Frontal cortex (tissue), 4 donors: Measurements from ENCODE around the gene HPCAL4. TPM values are rescaled to one million over a fixed set of nuclear protein-coding genes. Genes with fewer than 3 reads are reported as not detected.

Experiments
- DNase-seq, 2 donors: peaks; one replicate each; pipeline ENCODE4 v3.0.0; 2012; ENCODE audit warnings: low spot score in 2 of 2
- FAIRE-seq: peaks from 2 replicates; lab custom pipeline; 2012; peaks lifted over from hg19 to GRCh38; lab: Jason Lieb, UNC
- total RNA-seq: library from RNA; depleted of rRNA; stranded (reverse); fragments of >200 nt; gene quantifications from one replicate; pipeline ENCODE4 v1.2.3, GENCODE V29; 2014
- donor health status: control.
- donor health status: control.
- donor health status: control.

The HPCAL4 gene
- total RNA-seq, 1 donor from 2014 or later = 75.4 TPM

DNA sequence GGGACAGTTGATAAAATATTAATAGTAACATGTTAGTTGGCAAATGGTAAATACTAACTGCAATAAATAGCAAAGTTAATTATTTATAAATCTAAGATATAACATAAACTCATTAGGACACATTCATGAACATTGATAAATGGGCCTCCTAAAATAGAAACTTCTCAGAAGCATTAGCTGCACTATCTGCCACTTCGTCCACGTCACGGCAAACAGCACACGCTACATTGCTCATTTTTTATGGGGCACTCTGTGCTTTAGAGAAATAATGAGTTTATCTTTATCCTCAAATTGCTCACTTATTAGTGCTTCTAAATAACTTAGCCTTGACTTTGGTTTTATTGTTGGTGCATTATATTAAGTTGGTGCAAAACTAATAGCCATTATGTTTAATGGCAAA is 16.3 kb upstream of the HPCAL4 start:
- FAIRE-seq (no peak), DNase-seq (no peak)

DNA sequence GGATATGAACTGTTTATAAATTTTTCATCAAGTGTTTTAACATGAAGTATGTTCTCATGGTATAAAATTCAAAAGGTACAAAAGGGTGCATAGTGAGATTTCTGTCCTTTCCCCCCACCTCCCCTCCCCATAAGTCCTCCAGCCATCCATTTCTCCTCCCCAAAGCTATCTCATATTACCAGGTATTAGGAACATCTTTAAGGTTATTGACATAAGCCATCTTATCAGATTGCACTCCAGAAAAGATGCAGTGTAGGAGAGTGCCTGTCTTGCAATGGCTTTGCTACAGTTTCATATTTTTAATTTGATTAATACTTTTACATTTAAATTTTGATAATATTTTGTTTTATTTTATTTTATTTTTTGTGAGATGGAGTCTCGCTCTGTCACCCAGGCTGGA is 13.5 kb upstream of the HPCAL4 start:
- no peak for FAIRE-seq
- DNase-seq = no peak

DNA sequence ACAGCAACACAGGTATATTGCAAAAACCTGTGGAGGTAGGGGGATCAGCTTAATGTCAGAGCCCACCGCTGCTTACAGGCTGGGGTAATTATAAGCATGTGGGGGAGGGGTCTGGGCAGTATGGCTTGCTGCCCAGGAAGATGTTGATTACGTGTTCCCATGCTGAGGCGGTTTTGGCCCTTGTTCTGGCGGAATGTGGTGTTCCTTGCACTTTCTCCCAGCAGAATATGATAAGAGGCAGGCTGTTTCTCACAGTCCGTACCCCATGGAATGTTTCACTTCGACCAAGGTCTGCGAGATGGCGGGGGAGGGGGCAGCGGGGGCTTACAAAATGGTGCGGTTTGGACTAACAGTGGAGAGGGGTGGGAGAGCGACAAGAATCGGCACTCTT is 9.8 kb upstream of the HPCAL4 start:
- DNase-seq (no peak), FAIRE-seq (no peak)

DNA sequence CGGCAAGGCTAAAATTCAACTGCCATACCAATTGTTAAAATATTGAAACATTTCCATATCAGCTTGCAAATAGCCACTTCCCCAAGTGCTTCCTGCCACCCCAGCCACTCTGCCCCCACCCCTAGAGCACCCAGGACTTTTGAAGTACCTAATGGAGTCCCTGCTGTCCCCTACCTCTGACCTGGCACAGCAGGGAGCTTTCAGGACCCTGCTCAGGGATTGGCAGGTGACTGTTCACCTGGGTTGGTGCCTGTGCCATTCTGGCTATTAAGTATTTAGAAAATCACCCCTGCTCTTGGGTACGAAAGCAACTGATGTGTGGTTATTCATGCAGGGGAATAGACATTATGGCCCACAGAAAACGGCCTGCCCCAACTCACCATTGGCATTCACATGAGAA is 9.1 kb upstream of the HPCAL4 start:
- no peak for DNase-seq
- FAIRE-seq = no peak

DNA sequence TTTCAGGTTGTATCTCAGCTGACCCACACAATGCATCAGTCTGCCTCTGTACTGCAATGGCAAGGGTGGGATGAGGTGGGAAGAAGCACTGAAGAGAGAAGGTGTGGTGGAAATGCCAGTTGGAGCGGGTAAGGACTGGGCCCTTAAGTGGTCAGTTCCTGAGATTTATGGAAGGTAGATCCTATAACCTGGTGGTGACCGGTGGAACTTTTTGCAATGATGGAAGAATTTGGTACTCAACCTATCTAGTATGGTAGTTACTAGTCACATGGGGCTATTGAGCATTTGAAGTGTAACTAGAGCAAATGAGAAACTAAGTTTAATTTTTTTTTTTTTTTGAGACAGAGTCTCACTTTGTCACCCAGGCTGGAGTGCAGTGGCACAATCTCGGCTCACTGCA is 8.2 kb upstream of the HPCAL4 start:
- no peak for DNase-seq
- no peak for FAIRE-seq

DNA sequence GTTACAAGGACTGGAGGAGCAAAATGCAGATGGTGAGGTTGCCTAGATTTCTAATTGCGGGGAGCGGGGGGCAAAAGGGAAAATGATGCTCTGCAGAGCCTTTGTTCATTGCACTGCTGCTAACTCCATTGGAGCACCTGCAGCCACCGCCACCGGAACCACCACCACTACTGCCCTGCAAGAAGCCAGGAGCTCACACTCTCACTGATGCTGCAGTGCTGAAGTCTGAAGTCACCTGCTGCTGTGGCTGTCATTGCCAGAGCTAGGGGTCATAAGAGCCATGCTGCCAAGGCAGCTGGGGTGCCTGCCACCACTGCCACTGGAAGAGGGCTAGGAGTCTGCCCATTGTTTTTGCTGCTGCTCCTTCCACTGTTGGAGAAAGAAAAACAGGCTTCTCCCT is 7.3 kb upstream of the HPCAL4 start:
- FAIRE-seq (no peak), DNase-seq (no peak)

DNA sequence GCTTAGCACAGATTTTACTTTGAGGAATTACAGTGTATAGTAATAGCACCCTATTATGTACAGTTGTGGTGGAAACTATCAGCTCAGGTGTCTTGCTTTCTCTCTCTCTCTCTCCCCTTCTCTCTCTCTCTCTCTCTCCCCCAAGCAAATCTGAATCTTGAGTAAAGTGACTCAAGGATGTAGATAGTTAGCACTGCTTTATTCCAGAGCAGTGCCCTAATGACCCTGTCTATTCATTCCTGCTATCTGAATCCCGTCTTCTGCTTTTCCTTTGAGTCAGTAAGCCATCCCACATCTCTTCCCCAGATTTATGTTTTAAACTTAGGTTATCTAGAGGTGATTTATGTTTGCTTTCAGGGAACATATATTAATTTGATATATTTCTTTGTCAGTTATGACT is 5.2 kb upstream of the HPCAL4 start:
- FAIRE-seq = no peak
- DNase-seq = no peak

DNA sequence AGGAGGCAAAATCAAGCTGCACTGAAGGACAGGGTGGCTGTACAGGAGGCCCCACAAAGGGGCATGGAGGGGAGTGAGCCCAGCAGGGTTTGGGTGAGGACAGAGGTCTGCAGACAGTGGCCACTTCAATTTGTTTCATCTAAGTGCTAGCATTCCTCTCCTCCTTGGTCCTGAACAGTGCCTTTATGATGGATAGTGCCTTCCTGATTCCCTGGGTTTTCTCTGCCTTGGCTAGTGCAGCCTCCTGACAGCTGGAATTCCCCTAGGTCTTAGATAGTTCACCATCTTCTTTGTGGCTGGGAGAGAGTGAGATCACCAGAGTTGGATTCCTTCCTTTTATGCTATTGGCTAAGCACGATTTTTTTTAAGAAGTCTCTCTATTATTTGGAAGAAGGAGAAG is 3.8 kb upstream of the HPCAL4 start:
- FAIRE-seq (no peak), DNase-seq (no peak)

DNA sequence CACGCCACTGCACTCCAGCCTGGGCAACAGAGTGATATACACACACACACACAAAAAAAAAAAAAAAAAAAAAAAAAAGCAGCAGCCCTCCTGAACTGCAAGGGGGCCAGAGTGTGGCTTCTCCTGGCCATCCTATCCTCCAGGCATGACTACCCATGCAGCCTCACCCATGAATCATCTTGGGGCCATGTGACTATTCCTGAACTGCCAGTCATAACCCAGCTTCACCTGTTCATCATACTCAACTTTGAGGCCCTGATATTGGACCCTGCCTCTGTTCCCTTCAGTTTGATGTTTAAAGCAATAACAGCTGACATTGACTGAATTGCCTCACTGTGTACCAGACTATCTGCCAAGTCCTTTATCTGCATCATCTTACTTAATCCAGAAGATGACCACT is 2.8 kb upstream of the HPCAL4 start:
- FAIRE-seq (no peak), DNase-seq (no peak)

DNA sequence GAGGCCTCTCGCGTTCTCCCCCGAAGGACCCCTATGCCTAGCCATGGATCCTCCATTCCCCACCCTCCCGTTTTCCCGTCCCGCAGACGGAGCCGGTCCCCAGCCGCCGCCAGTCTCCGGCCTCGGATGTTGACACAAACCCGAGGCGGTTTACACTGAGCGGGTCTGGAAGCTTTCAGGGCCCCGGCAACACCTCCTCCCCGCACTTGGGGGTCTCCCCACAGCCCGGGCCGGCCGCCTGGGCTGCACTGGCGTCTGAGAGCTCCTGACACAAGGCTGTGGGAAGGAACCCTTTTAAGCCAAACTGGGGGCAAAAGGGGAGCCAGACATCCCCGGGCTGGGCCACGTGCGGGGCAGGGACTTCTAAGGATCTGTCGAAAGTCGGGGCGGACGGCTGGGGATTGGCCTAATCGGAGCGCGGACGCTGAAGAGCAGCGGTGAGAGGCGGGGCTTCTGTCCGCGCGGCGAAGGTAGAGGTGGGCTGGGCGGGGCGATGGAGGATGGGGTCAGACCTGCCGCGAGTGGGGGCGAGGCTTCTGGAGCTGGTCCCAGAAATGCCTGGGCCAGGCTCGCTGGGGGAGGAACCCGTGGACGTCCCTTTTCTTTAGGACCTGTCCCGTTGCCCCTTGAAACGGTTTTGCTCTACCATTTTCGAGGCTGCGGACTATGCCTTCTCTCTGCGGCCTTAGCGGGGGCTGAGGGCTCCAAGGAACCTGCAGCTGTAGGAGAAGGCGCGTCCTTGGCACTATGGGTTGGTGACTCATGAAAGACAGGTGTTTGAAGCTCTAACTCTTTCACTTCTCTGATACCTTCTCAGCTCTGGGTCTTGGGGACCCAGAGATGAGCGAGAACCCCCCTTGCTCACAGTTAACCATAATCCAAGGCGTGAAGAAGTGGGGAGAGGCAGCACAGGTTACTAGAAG is 1.2 kb upstream of the HPCAL4 start:
- no peak for DNase-seq

DNA sequence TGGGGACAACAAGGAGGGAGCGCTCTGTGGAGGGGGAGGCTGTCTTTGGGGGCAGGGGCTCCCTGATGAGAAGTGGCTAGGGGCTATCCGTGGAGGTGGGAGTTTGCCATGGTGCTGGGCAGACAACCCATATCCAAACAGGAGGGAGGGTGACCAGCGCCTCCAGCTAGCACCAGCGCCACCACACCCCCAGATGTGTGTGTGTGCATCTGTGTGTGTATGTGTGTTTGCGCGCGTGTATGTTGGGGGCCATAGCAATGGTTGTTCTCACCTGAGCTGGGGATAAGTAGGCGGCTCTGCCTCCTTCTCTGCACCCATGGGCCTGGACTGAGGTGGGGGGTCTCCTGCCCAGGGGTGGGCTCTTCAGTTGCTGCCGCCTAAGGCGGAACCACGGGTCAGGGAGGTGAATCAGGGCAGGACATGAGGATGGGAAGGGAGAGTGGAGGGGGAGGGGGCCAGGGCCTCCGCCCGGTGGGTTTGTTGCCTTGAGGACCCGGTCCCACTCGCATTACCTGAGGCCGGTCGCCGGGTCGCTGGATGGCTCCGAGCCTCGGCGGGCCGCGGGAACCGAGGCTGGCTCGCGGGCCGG is 345 bp downstream of the HPCAL4 start:
- FAIRE-seq (no peak), DNase-seq (no peak)

More for the DNA sequence above, 1.2 kb upstream of the HPCAL4 start:
- no peak for FAIRE-seq

DNA sequence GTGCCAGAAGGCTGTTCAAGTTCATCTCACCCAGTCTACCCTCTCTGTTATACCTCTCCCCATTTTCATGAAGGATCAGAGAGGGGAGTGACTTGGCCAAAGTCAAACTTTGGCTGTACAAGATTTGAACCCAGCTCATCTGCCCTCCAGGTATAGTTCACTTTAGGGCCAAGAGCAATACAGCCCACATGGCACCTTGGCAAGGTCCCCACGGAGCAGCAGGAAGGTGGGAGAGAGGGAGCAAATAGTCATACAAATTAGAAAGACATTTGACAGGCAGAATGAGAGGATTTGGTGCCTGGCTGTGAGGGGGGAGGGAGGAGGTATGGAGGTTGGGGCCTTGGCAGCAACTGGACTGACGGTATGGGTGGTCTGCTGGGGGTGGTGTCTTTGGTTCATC is 1.0 kb downstream of the HPCAL4 start:
- no peak for FAIRE-seq
- no peak for DNase-seq

DNA sequence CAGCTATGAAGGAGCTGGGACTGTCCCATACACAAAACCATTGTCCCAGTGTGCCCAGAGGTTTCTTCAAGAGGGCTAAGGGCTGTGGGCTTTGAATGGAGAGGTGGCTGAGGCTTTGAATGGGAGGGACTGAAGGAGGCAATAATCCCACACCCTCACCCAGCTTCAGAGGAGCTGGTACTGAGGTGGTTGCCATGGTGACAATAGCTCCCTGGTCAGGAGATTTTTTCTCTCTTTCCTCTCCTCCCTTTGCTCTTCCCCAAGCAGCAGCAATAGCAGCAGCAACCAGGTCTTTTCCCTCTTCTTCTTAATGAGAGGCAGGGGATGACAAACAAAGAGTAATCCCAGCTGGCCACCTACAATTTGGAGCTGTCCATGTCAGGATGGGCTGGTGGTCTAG is 1.6 kb downstream of the HPCAL4 start:
- FAIRE-seq (no peak), DNase-seq (peak in 1 of 2 donors; percentile 9)

DNA sequence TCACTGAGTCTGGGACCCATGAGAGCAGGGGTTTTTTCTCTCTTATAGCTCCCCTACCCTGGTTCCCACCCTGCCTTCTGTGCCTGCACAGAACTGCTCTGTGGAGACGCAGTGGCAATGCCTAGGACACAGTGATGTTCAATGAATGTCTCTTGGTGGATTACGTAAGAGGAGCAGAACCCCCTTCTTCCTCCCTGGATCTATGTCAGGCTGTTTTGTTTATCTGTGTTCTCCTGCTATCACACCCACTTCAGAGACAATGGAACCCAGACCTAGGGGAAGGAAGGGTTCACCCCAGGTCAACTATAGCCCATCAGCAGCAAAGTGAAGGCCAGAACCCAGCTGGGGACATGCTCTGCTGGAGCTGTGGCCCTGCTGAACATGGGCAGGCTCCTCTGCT is 2.0 kb downstream of the HPCAL4 start:
- no peak for FAIRE-seq

DNA sequence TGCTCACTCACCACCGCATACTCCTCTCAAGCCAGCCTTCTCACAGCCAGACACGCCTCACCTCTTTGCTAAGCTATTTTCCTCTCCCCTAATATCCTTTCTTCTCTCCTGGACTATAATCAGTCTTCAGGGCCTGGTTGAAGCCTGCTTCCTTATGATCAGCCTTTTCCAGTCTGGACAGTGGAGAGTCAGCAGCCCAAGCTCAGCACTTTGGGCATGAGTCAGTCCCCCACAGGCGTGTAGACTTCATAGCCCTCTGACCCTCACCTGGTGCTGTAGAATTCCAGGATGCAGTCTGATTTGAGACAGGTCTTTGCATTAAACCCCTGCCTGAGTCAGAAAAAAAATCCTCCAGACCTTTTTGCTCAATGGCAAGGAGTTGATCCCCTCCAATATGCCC is 2.5 kb downstream of the HPCAL4 start:
- FAIRE-seq = no peak

More for the DNA sequence above, 2.0 kb downstream of the HPCAL4 start:
- no peak for DNase-seq

DNA sequence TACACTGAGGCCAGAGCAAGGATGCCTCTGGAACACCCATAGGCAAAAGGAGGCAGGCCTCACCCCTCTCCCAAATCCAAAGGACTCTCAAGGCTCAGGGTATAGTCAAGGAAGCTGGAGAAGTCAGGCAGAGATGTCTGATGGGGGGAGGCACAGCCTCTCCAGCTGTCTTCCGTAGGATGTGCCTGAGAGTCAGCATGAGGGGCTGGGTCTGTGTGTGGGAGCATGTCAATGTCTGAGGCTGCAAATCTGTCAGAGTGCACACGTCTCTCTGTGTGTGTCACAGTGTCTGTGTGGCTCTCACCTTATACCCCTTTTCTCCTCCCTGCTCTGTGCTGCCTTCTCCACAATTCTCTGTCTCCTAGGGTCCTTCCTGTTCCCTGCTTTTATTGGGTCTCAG is 4.0 kb downstream of the HPCAL4 start:
- DNase-seq (no peak), FAIRE-seq (no peak)

More for the DNA sequence above, 2.5 kb downstream of the HPCAL4 start:
- DNase-seq = no peak

DNA sequence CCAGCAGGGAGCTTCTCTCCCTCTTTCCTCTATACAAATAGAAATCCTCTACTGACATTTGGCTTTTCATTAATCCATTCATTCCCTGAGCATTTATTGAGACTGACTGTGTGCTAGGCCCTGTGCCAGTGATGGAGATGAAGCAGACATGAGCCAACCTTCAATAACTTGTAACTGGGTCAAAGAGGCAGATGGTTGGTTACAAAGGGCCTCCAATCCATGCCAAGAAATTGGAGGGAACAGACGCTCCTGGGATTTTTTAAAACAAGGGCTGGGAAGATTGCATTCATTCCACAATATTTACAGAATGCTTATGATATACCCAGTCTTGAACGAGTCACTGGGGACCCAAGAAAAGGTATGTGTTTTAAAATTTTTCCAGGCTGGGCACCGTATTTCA is 6.2 kb downstream of the HPCAL4 start:
- no peak for FAIRE-seq
- DNase-seq = no peak

DNA sequence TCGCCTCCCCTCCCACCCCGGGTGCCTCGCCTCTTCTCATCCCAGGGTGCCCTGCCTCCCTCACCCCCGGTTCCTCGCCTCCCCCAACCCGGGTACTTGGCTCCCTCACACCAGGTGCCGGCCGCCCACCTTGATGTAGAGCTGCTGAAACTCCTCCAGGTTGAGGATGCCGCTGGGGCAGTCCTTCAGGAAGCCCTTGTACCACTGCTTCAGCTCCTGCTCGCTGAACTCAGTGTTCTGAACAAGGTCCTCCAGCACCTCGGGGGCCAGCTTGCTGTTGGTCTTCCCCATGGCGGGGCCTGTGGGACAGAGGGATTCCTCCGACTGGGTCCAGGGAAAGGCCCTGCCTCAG is 6.9 kb downstream of the HPCAL4 start:
- FAIRE-seq = no peak
- no peak for DNase-seq

DNA sequence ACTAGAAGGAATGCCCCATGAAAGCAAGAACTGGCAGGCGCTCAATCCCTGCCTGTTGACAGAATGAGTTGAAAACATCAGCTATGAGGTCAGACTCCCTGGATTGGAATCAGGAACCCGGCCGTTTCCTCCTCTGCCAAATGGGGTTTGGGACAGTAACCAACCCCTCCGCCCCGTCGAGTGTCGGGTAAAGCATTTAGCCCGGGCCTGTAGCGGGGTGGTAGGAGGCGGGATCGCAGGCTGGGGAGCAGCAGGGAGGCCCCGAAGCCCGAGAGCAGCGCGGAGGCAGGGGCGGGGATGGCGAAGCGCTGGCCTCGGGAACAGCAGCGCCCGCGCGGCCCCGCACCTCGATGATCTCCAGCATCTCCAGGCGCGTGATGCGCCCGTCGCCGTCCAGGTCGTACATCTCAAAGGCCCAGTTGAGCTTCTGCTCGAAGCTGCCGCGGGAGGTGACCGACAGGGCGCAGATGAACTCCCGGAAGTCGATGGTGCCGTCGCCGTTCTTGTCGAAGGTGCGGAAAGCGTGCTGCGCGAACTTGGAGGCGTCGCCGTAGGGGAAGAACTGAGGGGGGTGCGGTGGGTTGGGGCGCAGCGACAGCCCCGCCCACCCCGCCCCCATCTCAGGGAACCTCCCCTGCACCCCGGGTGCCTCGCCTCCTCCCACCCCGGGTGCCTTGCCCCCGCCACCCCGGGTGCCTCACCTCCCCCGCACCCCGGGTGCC is 7.5 kb downstream of the HPCAL4 start:
- no peak for DNase-seq
- no peak for FAIRE-seq

DNA sequence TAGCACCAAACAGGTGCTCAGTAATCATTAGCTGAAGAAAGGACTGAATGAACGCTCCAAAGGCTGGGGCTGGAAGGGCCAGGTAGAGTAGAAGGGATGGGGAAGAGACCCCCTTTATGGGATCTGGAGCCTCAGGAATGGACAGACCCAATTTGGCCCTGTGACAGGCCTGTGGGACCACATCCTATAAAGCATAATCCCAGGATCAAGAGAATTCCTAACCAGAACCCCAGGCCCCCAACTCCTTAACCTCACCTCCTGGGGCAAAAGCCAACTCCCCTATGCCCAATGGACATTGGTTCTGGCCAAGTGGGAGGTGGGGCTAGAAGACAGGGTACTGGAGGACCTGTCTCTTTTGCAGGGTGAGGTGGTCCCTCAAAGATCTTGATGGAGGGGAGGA is 9.2 kb downstream of the HPCAL4 start:
- DNase-seq (no peak), FAIRE-seq (no peak)

DNA sequence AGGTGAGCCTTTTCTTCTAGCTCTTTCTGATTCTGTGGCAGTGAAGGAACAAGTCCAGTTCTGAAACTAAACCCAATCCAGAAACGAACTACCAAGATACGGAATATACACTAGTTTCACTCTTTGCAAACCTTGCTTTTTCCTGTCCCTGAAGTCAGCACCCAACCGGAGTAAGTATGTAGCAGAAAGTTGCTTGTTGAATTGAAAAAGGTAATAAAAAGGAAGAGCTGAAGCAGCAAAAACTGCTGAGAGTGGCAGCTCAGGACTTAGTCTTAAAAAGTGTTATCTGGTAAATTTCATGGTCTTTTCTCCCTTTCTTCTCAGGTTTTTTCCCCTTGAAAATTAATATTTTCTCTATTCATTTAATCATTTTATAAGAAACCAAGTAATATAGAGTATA is 9.9 kb downstream of the HPCAL4 start:
- FAIRE-seq (no peak), DNase-seq (no peak)
